Lower lobe of right lung (tissue), 2 donors: ENCODE data around the gene TBC1D19. TPM values are rescaled to one million over a fixed set of nuclear protein-coding genes. Genes with fewer than 3 reads are reported as not detected.
"Not testable (repeated sequence)": the region's sequence is repeated elsewhere in the genome, so short reads cannot be mapped to it uniquely, and the experiment has no call there.

ENCODE experiments used
- ATAC-seq, 2 donors: fragments of 200-7000 bp; cut with Tn5 transposase; one replicate each; pipeline ENCODE4 v1.9.1; 2020 to 2022; ENCODE audit warnings: mild to moderate bottlenecking in 2 of 2, moderate library complexity in 2 of 2
- DNase-seq: peaks from one replicate; pipeline ENCODE4 v3.0.0-alpha.2; 2020
- H3K27ac ChIP-seq: fragments of 200-600 bp; one replicate; pipeline ENCODE4 v1.8.0; 2022
- H3K27me3 ChIP-seq: fragments of 200-600 bp; one replicate; pipeline ENCODE4 v1.8.0; 2022; ENCODE audit warnings: low read depth
- H3K36me3 ChIP-seq: fragments of 200-600 bp; one replicate; pipeline ENCODE4 v1.8.0; 2022; ENCODE audit warnings: mild to moderate bottlenecking
- H3K4me1 ChIP-seq: fragments of 200-600 bp; one replicate; pipeline ENCODE4 v1.8.0; 2022
- H3K4me3 ChIP-seq: fragments of 200-600 bp; one replicate; pipeline ENCODE4 v1.8.0; 2022; ENCODE audit warnings: mild to moderate bottlenecking
- H3K9me3 ChIP-seq: fragments of 200-600 bp; one replicate; pipeline ENCODE4 v1.8.0; 2022
- CTCF ChIP-seq: fragments of 200-600 bp; IDR thresholded peaks from one replicate; pipeline ENCODE4 v1.8.0; 2022; ENCODE audit warnings: antibody characterized with exemption, mild to moderate bottlenecking
- intact Hi-C: fragments of 100-400 bp; cut with DNase I; formaldehyde crosslinking; loops from one replicate; pipeline ENCODE4 v1.11.0; 2022
- total RNA-seq: library from RNA; stranded (reverse); fragmentation: NEBNext Ultra II Directional; extraction: Animal tissue kit (Norgen Biotek cat#: 25700); gene quantifications from one replicate; pipeline ENCODE4 v1.2.1, GENCODE V29; 2021
- donor health status: DM: no; HTN: yes; CAD: no; lungs with severe emphysema.

TBC1D19 gene
- total RNA-seq, 1 donor from 2014 or later, result 12.5 TPM

- H3K27me3 ChIP-seq, result no peaks in the 10 kb centered on the region
- no peak overlapping the region for H3K4me3 ChIP-seq
- H3K36me3 ChIP-seq, result peaks cover 8% of the 10 kb centered on the region
- no peaks in the 10 kb centered on the region for H3K9me3 ChIP-seq
- ATAC-seq (no peak), DNase-seq (no peak)
- H3K27ac ChIP-seq, result no peak overlapping the region
- no peaks in the 10 kb centered on the region for H3K4me1 ChIP-seq
- intact Hi-C loops, result no loop called here
- TF ChIP-seq CTCF, result no peak
Measured at GRCh38 chr4:26632916-26633315, 49.0 kb downstream of the TBC1D19 start.

DNA sequence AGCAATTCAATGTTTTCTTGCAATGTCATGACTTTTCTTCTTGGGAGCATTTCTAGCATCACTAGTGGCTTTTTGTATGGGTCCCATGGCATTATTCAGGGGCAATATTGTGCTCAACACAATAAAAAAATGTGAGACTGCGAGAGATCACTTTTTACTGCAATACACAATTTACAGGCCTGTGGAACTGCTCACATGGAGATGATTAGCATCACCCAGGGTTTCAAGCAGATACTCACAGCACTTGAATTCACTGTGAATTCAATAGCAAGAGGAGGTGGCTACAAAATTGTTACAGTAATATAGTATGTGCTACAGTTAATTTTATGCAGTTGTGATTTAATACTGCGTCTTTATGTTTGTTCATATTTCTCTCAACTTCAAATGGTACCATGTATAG lies 50.4 kb downstream of the TBC1D19 start:
- no peak for ATAC-seq
- no peaks in the 10 kb centered on the region for H3K4me1 ChIP-seq
- H3K36me3 ChIP-seq, result peaks cover 21% of the 10 kb centered on the region
- no peak for TF ChIP-seq CTCF
- H3K27me3 ChIP-seq, result no peaks in the 10 kb centered on the region
- DNase-seq, result no peak
- no peak overlapping the region for H3K4me3 ChIP-seq
- no peak overlapping the region for H3K27ac ChIP-seq
- H3K9me3 ChIP-seq, result no peaks in the 10 kb centered on the region
- intact Hi-C loops, result no loop called here

DNA sequence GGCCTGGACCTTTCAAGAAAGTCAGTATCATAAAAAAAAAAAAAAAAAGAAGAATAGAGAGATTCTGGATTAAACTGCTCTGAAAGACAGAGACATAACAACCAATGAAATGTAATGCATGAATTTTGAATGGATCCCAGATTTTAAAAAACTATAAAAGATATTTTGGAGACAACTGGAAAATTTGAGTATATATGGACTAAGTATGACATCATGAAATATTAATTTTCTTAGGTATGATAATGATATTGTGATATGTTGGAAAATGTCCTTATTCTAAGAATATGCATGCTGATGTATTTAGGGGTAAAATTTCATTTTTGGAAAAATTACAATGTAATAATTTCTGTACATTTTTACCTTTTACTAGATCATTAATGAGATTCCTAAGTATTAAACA lies 52.6 kb downstream of the TBC1D19 start:
- H3K27me3 ChIP-seq, result no peaks in the 10 kb centered on the region
- no peaks in the 10 kb centered on the region for H3K4me1 ChIP-seq
- H3K27ac ChIP-seq, result no peak overlapping the region
- no peak overlapping the region for H3K4me3 ChIP-seq
- no peak for DNase-seq
- TF ChIP-seq CTCF, result no peak
- intact Hi-C loops, result no loop called here
- no peak for ATAC-seq
- peaks cover 30% of the 10 kb centered on the region for H3K36me3 ChIP-seq
- H3K9me3 ChIP-seq, result no peaks in the 10 kb centered on the region

- H3K4me3 ChIP-seq, H3K9me3 ChIP-seq, ATAC-seq, H3K27ac ChIP-seq, intact Hi-C loops, H3K4me1 ChIP-seq, H3K27me3 ChIP-seq: not testable (repeated sequence)
- peak; percentile 34 for DNase-seq
- peaks cover 30% of the 10 kb centered on the region for H3K36me3 ChIP-seq
Measured at GRCh38 chr4:26640639-26641038, 56.8 kb downstream of the TBC1D19 start.

- intact Hi-C loops, result no loop called here
- H3K4me1 ChIP-seq, result no peaks in the 10 kb centered on the region
- H3K27ac ChIP-seq, result no peak overlapping the region
- H3K9me3 ChIP-seq, result no peaks in the 10 kb centered on the region
- DNase-seq (no peak), ATAC-seq (no peak)
- no peaks in the 10 kb centered on the region for H3K27me3 ChIP-seq
- TF ChIP-seq CTCF, result no peak
- no peak overlapping the region for H3K4me3 ChIP-seq
- H3K36me3 ChIP-seq, result no peaks in the 10 kb centered on the region
Measured at GRCh38 chr4:26647523-26648224, 63.8 kb downstream of the TBC1D19 start.

GRCh38 chr4:26648260-26648659 lies 64.4 kb downstream of the TBC1D19 start:
- Histone ChIP-seq H3K36me3 (no peaks in the 10 kb centered on the region), H3K27me3 (no peaks in the 10 kb centered on the region), H3K4me3 (no peak overlapping the region), H3K4me1 (no peaks in the 10 kb centered on the region), H3K9me3 (no peaks in the 10 kb centered on the region), H3K27ac (no peak overlapping the region)
- TF ChIP-seq CTCF, result no peak
- no peak for DNase-seq
- intact Hi-C loops, result no loop called here
- no peak for ATAC-seq
